MM.1S (cell line): ENCODE measurements around the gene DCDC1.

ENCODE experiments used
- DNase-seq: peaks from one replicate; pipeline ENCODE4 v3.0.0-alpha.2; 2015
- H2AFZ ChIP-seq: fragments of 300-600 bp; sonication (generic); 2 replicates; pipeline ENCODE4 v1.6.0; 2016; ENCODE audit warnings: antibody characterized with exemption, low read length
- H3F3A ChIP-seq: fragments of 300-600 bp; sonication (generic); 2 replicates; pipeline ENCODE4 v1.6.1; 2016; ENCODE audit warnings: mild to moderate bottlenecking, antibody characterized with exemption, low read length, moderate library complexity, mixed read lengths; ENCODE audit not compliant: insufficient read depth
- H3K27ac ChIP-seq: fragments of 300-600 bp; sonication (generic); 2 replicates; pipeline ENCODE4 v1.5.1; 2016; ENCODE audit warnings: mild to moderate bottlenecking, low read length
- H3K27me3 ChIP-seq: fragments of 300-600 bp; sonication (generic); replicated peaks from 2 replicates; pipeline ENCODE4 v1.6.0; 2016; ENCODE audit warnings: low read length; ENCODE audit not compliant: insufficient read depth
- H3K36me3 ChIP-seq: fragments of 300-600 bp; sonication (generic); replicated peaks from 2 replicates; pipeline ENCODE4 v1.6.1; 2016; ENCODE audit warnings: mild to moderate bottlenecking, low read length, mixed read lengths; ENCODE audit not compliant: insufficient read depth
- H3K4me1 ChIP-seq: fragments of 300-600 bp; sonication (generic); 2 replicates; pipeline ENCODE4 v1.6.1; 2016; ENCODE audit warnings: low read length, mixed read lengths
- H3K4me2 ChIP-seq: fragments of 300-600 bp; sonication (generic); 2 replicates; pipeline ENCODE4 v1.6.0; 2016; ENCODE audit warnings: low read depth, low read length
- H3K4me3 ChIP-seq: fragments of 300-600 bp; sonication (generic); 2 replicates; pipeline ENCODE4 v1.5.1; 2016; ENCODE audit warnings: low read length, mixed read lengths
- H3K79me2 ChIP-seq: fragments of 300-600 bp; sonication (generic); 2 replicates; pipeline ENCODE4 v1.6.1; 2016; ENCODE audit warnings: mixed run types, low read length, mixed read lengths
- H3K9ac ChIP-seq: fragments of 300-600 bp; sonication (generic); 2 replicates; pipeline ENCODE4 v1.6.1; 2016; ENCODE audit warnings: low read length, mixed read lengths
- H3K9me2 ChIP-seq: fragments of 300-600 bp; sonication (generic); replicated peaks from 2 replicates; pipeline ENCODE4 v1.6.1; 2016; ENCODE audit warnings: mild to moderate bottlenecking, low read length, mixed read lengths; ENCODE audit not compliant: insufficient read depth
- H3K9me3 ChIP-seq: fragments of 300-600 bp; sonication (generic); replicated peaks from 2 replicates; pipeline ENCODE4 v1.6.1; 2016; ENCODE audit warnings: mild to moderate bottlenecking, low read length, mixed read lengths; ENCODE audit not compliant: insufficient read depth
- H4K20me1 ChIP-seq: fragments of 300-600 bp; sonication (generic); 2 replicates; pipeline ENCODE4 v1.6.1; 2016; ENCODE audit warnings: mild to moderate bottlenecking, low read length, moderate library complexity, mixed read lengths; ENCODE audit not compliant: insufficient read depth
- CTCF ChIP-seq: fragments of 300-600 bp; sonication (generic); IDR thresholded peaks from 2 replicates; pipeline ENCODE4 v1.5.1; 2016; ENCODE audit warnings: antibody characterized with exemption, low read length, mixed read lengths
- EZH2 ChIP-seq: fragments of 300-600 bp; sonication (generic); optimal IDR thresholded peaks from 2 replicates; pipeline ENCODE3; 2017; ENCODE audit warnings: low read depth, mild to moderate bottlenecking, antibody characterized with exemption, low read length, mixed read lengths
- EZH2phosphoT487 ChIP-seq: fragments of 300-600 bp; sonication (generic); IDR thresholded peaks from 2 replicates; pipeline ENCODE4 v1.6.1; 2018; ENCODE audit warnings: antibody characterized with exemption, low read length

Gene DCDC1

GRCh38 chr11:30985536-30985935 is 384.0 kb downstream of the DCDC1 start:
- Histone ChIP-seq H3K9ac (no peak overlapping the region), H3K4me1 (no peaks in the 10 kb centered on the region), H3K27ac (no peak overlapping the region), H3K79me2 (no peaks in the 10 kb centered on the region), H2AFZ (no peak overlapping the region), H3F3A (no peaks in the 10 kb centered on the region), H3K27me3 (no peaks in the 10 kb centered on the region), H3K4me3 (no peak overlapping the region), H4K20me1 (no peaks in the 10 kb centered on the region), H3K36me3 (no peaks in the 10 kb centered on the region), H3K4me2 (no peak overlapping the region), H3K9me3 (no peaks in the 10 kb centered on the region), H3K9me2 (no peaks in the 10 kb centered on the region)
- DNase-seq: no peak
- TF ChIP-seq EZH2phosphoT487: no peak
- TF ChIP-seq CTCF: no peak
- no peak for TF ChIP-seq EZH2

GRCh38 chr11:30984827-30985226 is 384.7 kb downstream of the DCDC1 start:
- no peaks in the 10 kb centered on the region for H3F3A ChIP-seq
- no peak overlapping the region for H3K9ac ChIP-seq
- H4K20me1 ChIP-seq: no peaks in the 10 kb centered on the region
- DNase-seq: no peak
- no peak overlapping the region for H2AFZ ChIP-seq
- no peak overlapping the region for H3K4me3 ChIP-seq
- no peaks in the 10 kb centered on the region for H3K27me3 ChIP-seq
- TF ChIP-seq EZH2 (no peak), EZH2phosphoT487 (no peak), CTCF (no peak)
- H3K27ac ChIP-seq: no peak overlapping the region
- no peaks in the 10 kb centered on the region for H3K36me3 ChIP-seq
- no peaks in the 10 kb centered on the region for H3K9me3 ChIP-seq
- H3K9me2 ChIP-seq: no peaks in the 10 kb centered on the region
- no peaks in the 10 kb centered on the region for H3K79me2 ChIP-seq
- H3K4me2 ChIP-seq: no peak overlapping the region
- no peaks in the 10 kb centered on the region for H3K4me1 ChIP-seq

GRCh38 chr11:30984442-30984816 is 385.1 kb downstream of the DCDC1 start:
- no peak overlapping the region for H3K4me2 ChIP-seq
- no peak overlapping the region for H3K4me3 ChIP-seq
- H3K36me3 ChIP-seq: no peaks in the 10 kb centered on the region
- H3K27me3 ChIP-seq: no peaks in the 10 kb centered on the region
- no peak overlapping the region for H3K9ac ChIP-seq
- DNase-seq: no peak
- H3F3A ChIP-seq: no peaks in the 10 kb centered on the region
- no peaks in the 10 kb centered on the region for H3K9me3 ChIP-seq
- H3K9me2 ChIP-seq: no peaks in the 10 kb centered on the region
- TF ChIP-seq CTCF: no peak
- TF ChIP-seq EZH2: no peak
- TF ChIP-seq EZH2phosphoT487: no peak
- H3K79me2 ChIP-seq: no peaks in the 10 kb centered on the region
- no peaks in the 10 kb centered on the region for H3K4me1 ChIP-seq
- no peak overlapping the region for H3K27ac ChIP-seq
- no peak overlapping the region for H2AFZ ChIP-seq
- H4K20me1 ChIP-seq: no peaks in the 10 kb centered on the region
